Smooth muscle cell (in vitro differentiated cells): ENCODE results near the gene SMARCAL1. TPM values are rescaled to one million over a fixed set of nuclear protein-coding genes. Genes with fewer than 3 reads are reported as not detected.

Source experiments
- DNase-seq: peaks from one replicate; lab custom pipeline; 2025; ENCODE audit not compliant: unreplicated experiment; lab: John Stamatoyannopoulos, UW
- H2AFZ ChIP-seq: fragments of 200-600 bp; sonication (generic); 2 replicates; pipeline ENCODE4 v1.6.0; 2016; ENCODE audit warnings: antibody characterized with exemption, low read depth, mild to moderate bottlenecking
- H3F3A ChIP-seq: fragments of 200-600 bp; sonication (generic); 2 replicates; pipeline ENCODE4 v1.6.0; 2017; ENCODE audit warnings: antibody characterized with exemption, low read depth
- H3K27ac ChIP-seq: fragments of 200-600 bp; sonication (generic); 2 replicates; pipeline ENCODE4 v1.5.1; 2016; ENCODE audit warnings: low read depth, mild to moderate bottlenecking
- H3K27me3 ChIP-seq: fragments of 200-600 bp; sonication (generic); 2 replicates; pipeline ENCODE4 v1.6.1; 2016; ENCODE audit warnings: low read depth, mild to moderate bottlenecking
- H3K36me3 ChIP-seq: fragments of 200-600 bp; sonication (generic); 2 replicates; pipeline ENCODE4 v1.5.1; 2016; ENCODE audit warnings: low read depth
- H3K4me1 ChIP-seq: fragments of 200-600 bp; sonication (generic); 2 replicates; pipeline ENCODE4 v1.5.1; 2016; ENCODE audit warnings: low read depth
- H3K4me2 ChIP-seq: fragments of 200-600 bp; sonication (generic); 2 replicates; pipeline ENCODE4 v1.6.0; 2016; ENCODE audit warnings: mild to moderate bottlenecking
- H3K4me3 ChIP-seq: fragments of 200-600 bp; sonication (generic); 2 replicates; pipeline ENCODE4 v1.5.1; 2016; ENCODE audit warnings: mild to moderate bottlenecking
- H3K79me2 ChIP-seq: fragments of 200-600 bp; sonication (generic); 2 replicates; pipeline ENCODE4 v1.6.0; 2016; ENCODE audit warnings: low read depth, mild to moderate bottlenecking
- H3K9ac ChIP-seq: fragments of 200-600 bp; sonication (generic); 2 replicates; pipeline ENCODE4 v1.6.0; 2016; ENCODE audit warnings: low read depth
- H3K9me3 ChIP-seq: fragments of 200-600 bp; sonication (generic); replicated peaks from 2 replicates; pipeline ENCODE4 v1.5.1; 2016; ENCODE audit warnings: low read depth
- H4K20me1 ChIP-seq: fragments of 200-600 bp; sonication (generic); 2 replicates; pipeline ENCODE4 v1.6.0; 2016; ENCODE audit warnings: low read depth
- WGBS: methylation state at CpG from one replicate; pipeline ENCODE4 v1.1.7; 2016; ENCODE audit warnings: low lambda C conversion rate; 5-methylcytosine and 5-hydroxymethylcytosine counted together
- polyA plus RNA-seq: library from polyadenylated mRNA; unstranded; fragments of >200 nt; fragmentation: Nextera tagmentation; extraction: Ambion mirVana; gene quantifications from 2 replicates; pipeline ENCODE4 v1.2.1, GENCODE V29; 2016
- total RNA-seq: library from RNA; depleted of rRNA; stranded (reverse); fragments of >200 nt; gene quantifications from 2 replicates; pipeline ENCODE4 v1.2.3, GENCODE V29; 2014
- TF ChIP-seq, protein P1 (sequence below): fragments of 200-600 bp; sonication (generic); IDR thresholded peaks from 2 replicates; pipeline ENCODE4 v1.5.1; 2017; ENCODE audit warnings: borderline replicate concordance, mild to moderate bottlenecking, antibody characterized with exemption; ENCODE audit not compliant: insufficient read depth, poor library complexity, severe bottlenecking

Gene SMARCAL1
- total and polyA plus RNA-seq, 2 experiments from 2014 or later: 23.1 to 33.5 TPM

GRCh38 chr2:216428618-216429350 lies 16.5 kb downstream of the SMARCAL1 start:
- TF ChIP-seq, protein P1, sequence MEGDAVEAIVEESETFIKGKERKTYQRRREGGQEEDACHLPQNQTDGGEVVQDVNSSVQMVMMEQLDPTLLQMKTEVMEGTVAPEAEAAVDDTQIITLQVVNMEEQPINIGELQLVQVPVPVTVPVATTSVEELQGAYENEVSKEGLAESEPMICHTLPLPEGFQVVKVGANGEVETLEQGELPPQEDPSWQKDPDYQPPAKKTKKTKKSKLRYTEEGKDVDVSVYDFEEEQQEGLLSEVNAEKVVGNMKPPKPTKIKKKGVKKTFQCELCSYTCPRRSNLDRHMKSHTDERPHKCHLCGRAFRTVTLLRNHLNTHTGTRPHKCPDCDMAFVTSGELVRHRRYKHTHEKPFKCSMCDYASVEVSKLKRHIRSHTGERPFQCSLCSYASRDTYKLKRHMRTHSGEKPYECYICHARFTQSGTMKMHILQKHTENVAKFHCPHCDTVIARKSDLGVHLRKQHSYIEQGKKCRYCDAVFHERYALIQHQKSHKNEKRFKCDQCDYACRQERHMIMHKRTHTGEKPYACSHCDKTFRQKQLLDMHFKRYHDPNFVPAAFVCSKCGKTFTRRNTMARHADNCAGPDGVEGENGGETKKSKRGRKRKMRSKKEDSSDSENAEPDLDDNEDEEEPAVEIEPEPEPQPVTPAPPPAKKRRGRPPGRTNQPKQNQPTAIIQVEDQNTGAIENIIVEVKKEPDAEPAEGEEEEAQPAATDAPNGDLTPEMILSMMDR: no peak
- H4K20me1 ChIP-seq: no peaks in the 10 kb centered on the region
- no peak overlapping the region for H2AFZ ChIP-seq
- no peak overlapping the region for H3K9ac ChIP-seq
- H3K36me3 ChIP-seq: peaks cover 3% of the 10 kb centered on the region
- H3K4me1 ChIP-seq: peaks cover 3% of the 10 kb centered on the region
- H3K79me2 ChIP-seq: no peaks in the 10 kb centered on the region
- H3K27me3 ChIP-seq: no peaks in the 10 kb centered on the region
- H3K4me3 ChIP-seq: no peak overlapping the region
- whole genome bisulfite sequencing: 95% methylated on average over 6 of the region's 6 CpGs
- no peak overlapping the region for H3K4me2 ChIP-seq
- peaks cover 9% of the 10 kb centered on the region for H3F3A ChIP-seq
- no peaks in the 10 kb centered on the region for H3K9me3 ChIP-seq
- no peak for DNase-seq
- no peak overlapping the region for H3K27ac ChIP-seq

DNA sequence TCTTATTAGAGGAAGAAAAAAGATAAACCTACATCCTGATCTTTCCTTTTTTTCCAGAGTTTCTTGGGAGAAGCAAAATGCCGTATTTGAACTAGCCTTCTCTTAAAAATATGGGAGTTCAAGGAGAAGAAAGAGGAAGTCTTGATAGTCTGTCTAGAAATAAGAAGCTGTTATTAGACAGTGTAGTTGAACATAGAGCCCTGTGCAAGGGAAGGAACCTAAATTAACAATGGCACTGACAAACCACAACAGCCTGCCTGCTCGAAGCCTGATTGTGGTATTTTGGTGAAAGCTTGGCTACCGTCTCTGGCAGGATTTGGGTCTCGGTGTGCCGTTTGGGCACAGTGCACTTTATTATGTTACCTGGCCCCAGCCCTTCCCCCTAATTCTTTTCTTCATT lies 17.1 kb downstream of the SMARCAL1 start:
- no peak overlapping the region for H3K27ac ChIP-seq
- peaks cover 6% of the 10 kb centered on the region for H3F3A ChIP-seq
- no peaks in the 10 kb centered on the region for H4K20me1 ChIP-seq
- 98% methylated on average over 5 of the region's 5 CpGs for WGBS
- H3K36me3 ChIP-seq: peaks cover 3% of the 10 kb centered on the region
- DNase-seq: no peak
- no peak overlapping the region for H3K4me2 ChIP-seq
- H3K4me1 ChIP-seq: peaks cover 3% of the 10 kb centered on the region
- no peaks in the 10 kb centered on the region for H3K79me2 ChIP-seq
- H2AFZ ChIP-seq: no peak overlapping the region
- no peaks in the 10 kb centered on the region for H3K9me3 ChIP-seq
- H3K4me3 ChIP-seq: no peak overlapping the region
- TF ChIP-seq, protein P1: no peak
- no peak overlapping the region for H3K9ac ChIP-seq
- no peaks in the 10 kb centered on the region for H3K27me3 ChIP-seq

DNA sequence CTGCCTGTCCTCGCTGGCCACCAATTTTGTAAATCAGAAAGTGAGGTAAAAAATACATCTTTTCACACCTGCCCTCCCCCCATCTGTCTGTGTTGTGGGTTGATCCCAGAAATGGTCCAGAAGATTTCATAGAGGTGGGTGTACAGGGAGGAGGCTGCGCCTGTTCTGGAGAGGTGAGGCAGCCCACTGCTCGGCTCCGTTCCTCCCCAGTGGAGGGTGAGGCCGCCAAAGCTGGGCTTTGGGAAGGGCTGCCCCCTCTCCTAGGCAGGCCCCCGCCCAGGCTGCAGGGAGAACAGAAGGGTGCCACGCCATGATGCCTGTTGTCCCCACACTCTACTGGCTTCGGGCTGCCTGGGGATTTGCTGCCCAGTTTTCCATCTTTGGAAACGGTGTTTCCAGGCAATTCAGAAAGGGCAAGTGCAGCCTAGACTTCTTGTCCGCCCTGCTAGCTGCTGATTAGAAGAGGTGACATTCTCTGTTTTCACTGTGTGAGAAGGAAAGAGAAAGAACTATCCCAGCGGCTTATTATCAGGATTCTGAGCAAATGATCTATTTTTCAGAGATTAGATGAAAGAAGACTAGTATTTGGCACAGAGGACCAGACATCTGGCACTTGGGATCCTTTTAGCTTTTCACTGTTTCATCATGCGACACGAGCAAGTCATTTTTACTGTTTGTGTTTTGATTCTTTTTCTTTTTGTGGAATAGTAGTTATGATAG lies 18.7 kb downstream of the SMARCAL1 start:
- 95% methylated on average over 13 of the region's 13 CpGs for WGBS
- Histone ChIP-seq H3K36me3 (peaks cover 3% of the 10 kb centered on the region), H3K9ac (no peak overlapping the region)

More for the DNA sequence above, 18.7 kb downstream of the SMARCAL1 start:
- Histone ChIP-seq H3K27me3 (no peaks in the 10 kb centered on the region), H3K27ac (no peak overlapping the region), H4K20me1 (no peaks in the 10 kb centered on the region), H3K4me3 (no peak overlapping the region), H2AFZ (no peak overlapping the region), H3K4me1 (peaks cover 3% of the 10 kb centered on the region), H3F3A (no peaks in the 10 kb centered on the region), H3K79me2 (no peaks in the 10 kb centered on the region), H3K4me2 (no peak overlapping the region), H3K9me3 (no peaks in the 10 kb centered on the region)
- TF ChIP-seq, protein P1: no peak
- DNase-seq: no peak
